HCT116 (cell line): ENCODE results near the gene NUDT9.

Experiments
- CTCF ChIP-seq, 3 experiments: fragments of 200-600 bp in 1 of 3; sonication (generic) in 1 of 3; IDR thresholded peaks in 2 of 3; conservative IDR thresholded peaks in 1 of 3; 2 replicates each; pipeline ENCODE4 v1.5.1; 2012 to 2017; ENCODE audit warnings: low read depth in 2 of 3, low read length in 2 of 3, antibody characterized with exemption in 1 of 3, borderline replicate concordance in 1 of 3, control low read depth in 1 of 3, mild to moderate bottlenecking in 1 of 3, mixed read lengths in 1 of 3, mixed run types in 1 of 3, moderate library complexity in 1 of 3; ENCODE audit not compliant: insufficient read depth in 1 of 3
- ELF1 ChIP-seq: IDR thresholded peaks from 2 replicates; pipeline ENCODE4 v1.6.1; 2012; ENCODE audit warnings: low read depth, borderline replicate concordance
- POLR2A ChIP-seq: IDR thresholded peaks from 2 replicates; pipeline ENCODE4 v1.7.0; 2011; ENCODE audit warnings: borderline replicate concordance; ENCODE audit not compliant: insufficient read depth, insufficient read length; ENCODE audit errors: extremely low read depth
- POLR2AphosphoS5 ChIP-seq: IDR thresholded peaks from 2 replicates; pipeline ENCODE4 v1.6.1; 2011; ENCODE audit warnings: mild to moderate bottlenecking, low read depth, low read length, moderate library complexity
- YY1 ChIP-seq: IDR thresholded peaks from 2 replicates; pipeline ENCODE4 v1.6.1; 2011; ENCODE audit warnings: low read length, low read depth, moderate library complexity, mild to moderate bottlenecking; ENCODE audit not compliant: insufficient replicate concordance; ENCODE audit errors: extremely low read depth

GRCh38 chr4:87465739-87466366 is 43.5 kb downstream of the NUDT9 start:
- no peak for TF ChIP-seq POLR2AphosphoS5
- peak; percentile 46 to 81 (median 51) for TF ChIP-seq CTCF (IDR thresholded peaks at IDR 0.05 in 2 of 3, conservative IDR thresholded peaks at IDR 0.05 in 1 of 3; ENCODE audit: borderline replicate concordance in 1 of 3, insufficient read depth in 1 of 3, low read depth in 2 of 3, low read length in 2 of 3)
- no peak for TF ChIP-seq ELF1
- no peak for TF ChIP-seq POLR2A
- no peak for TF ChIP-seq YY1
